Ovary (tissue), 9 donors: ENCODE measurements around the gene WNK2. TPM values are rescaled to one million over a fixed set of nuclear protein-coding genes. Genes with fewer than 3 reads are reported as not detected.

ENCODE experiments used
- DNase-seq, 5 donors: peaks; one replicate each; pipeline ENCODE4 v3.0.0-alpha.2; 2019 to 2020
- H3K27ac ChIP-seq, 2 donors: fragments of 200-600 bp; one replicate each; pipeline versions ENCODE4 v1.5.1 to v1.8.0; 2019 to 2022
- H3K27me3 ChIP-seq: fragments of 200-600 bp; one replicate; pipeline ENCODE4 v1.8.0; 2022
- H3K36me3 ChIP-seq: fragments of 200-600 bp; sonication (generic); one replicate; pipeline ENCODE4 v1.5.1; 2019
- H3K4me1 ChIP-seq: one replicate; pipeline ENCODE4 v1.8.1; 2013; ENCODE audit warnings: mild to moderate bottlenecking, moderate library complexity; ENCODE audit not compliant: insufficient read depth
- H3K4me3 ChIP-seq: fragments of 200-600 bp; sonication (generic); one replicate; pipeline ENCODE4 v1.5.1; 2017
- H3K9me3 ChIP-seq, 2 donors: fragments of 200-600 bp in 1 of 2; sonication (generic) in 1 of 2; one replicate each; pipeline versions ENCODE4 v1.5.1 to v1.8.1; 2013 to 2019; ENCODE audit warnings: mild to moderate bottlenecking in 1 of 2, moderate library complexity in 1 of 2
- EP300 ChIP-seq: sonication (generic); formaldehyde crosslinking; IDR thresholded peaks from one replicate; pipeline ENCODE4 v1.6.1; 2017; ENCODE audit warnings: antibody characterized with exemption
- POLR2A ChIP-seq: fragments of 450-650 bp; IDR thresholded peaks from one replicate; pipeline ENCODE4 v1.6.1; 2017; ENCODE audit warnings: antibody characterized with exemption, mild to moderate bottlenecking, moderate library complexity
- WGBS, 3 donors: extraction: QIAGEN DNeasy Blood & Tissue Kit in 1 of 3; methylation state at CpG; one replicate each; pipeline versions ENCODE4 v1.1.5 to v1.1.7; 2013 to 2017; 5-methylcytosine and 5-hydroxymethylcytosine counted together
- intact Hi-C, 4 donors: fragments of 100-400 bp; cut with DNase I; formaldehyde crosslinking; loops; one replicate each; pipeline versions ENCODE4 v1.11.0 to v1.15.1; 2022 to 2023
- polyA plus RNA-seq, 2 donors: library from polyadenylated mRNA; stranded (reverse); fragments of 200-250 nt in 1 of 2; fragments of 350-450 nt in 1 of 2; fragmentation: Illumina TruSeq in 1 of 2; extraction: RNeasy Lipid Tissue Mini Kit (QIAGEN cat#74804) in 1 of 2; gene quantifications; one replicate each; pipeline ENCODE4 v1.2.3, GENCODE V29; 2013 to 2014
- total RNA-seq, 7 donors: library from RNA; depleted of rRNA in 2 of 7; stranded (reverse); fragments of >200 nt in 2 of 7; fragmentation: NEBNext Ultra II Directional in 3 of 7; extraction: Animal tissue kit (Norgen Biotek cat#: 25700) in 3 of 7; gene quantifications; one replicate each; pipeline versions ENCODE4 v1.1.0 to v1.2.4, GENCODE V29; 2016 to 2023
- TF ChIP-seq, protein P1 (sequence below), 3 donors: fragments of 450-650 bp in 2 of 3; fragments of 200-600 bp in 1 of 3; IDR thresholded peaks; one replicate each; pipeline versions ENCODE4 v1.5.1 to v1.8.0; 2016 to 2022; ENCODE audit warnings: antibody characterized with exemption in 3 of 3, mild to moderate bottlenecking in 1 of 3
- donor health status: DM: no; HTN: no; CAD: no; lungs with moderate emphysema.
- donor health status: DM: no; HTN: no; CAD: no.
- donor health status: Bipolar disorder and iron deficiency.
- donor health status: DM: yes; HTN: yes; CAD: no.
- donor health status: DM: no; HTN: no; CAD: no.
- donor health status: DM: yes; HTN: yes; CAD: no.

The WNK2 gene
- total and polyA plus RNA-seq, 9 donors, result 0.53 to 24.7 (median 4.4) TPM

DNA sequence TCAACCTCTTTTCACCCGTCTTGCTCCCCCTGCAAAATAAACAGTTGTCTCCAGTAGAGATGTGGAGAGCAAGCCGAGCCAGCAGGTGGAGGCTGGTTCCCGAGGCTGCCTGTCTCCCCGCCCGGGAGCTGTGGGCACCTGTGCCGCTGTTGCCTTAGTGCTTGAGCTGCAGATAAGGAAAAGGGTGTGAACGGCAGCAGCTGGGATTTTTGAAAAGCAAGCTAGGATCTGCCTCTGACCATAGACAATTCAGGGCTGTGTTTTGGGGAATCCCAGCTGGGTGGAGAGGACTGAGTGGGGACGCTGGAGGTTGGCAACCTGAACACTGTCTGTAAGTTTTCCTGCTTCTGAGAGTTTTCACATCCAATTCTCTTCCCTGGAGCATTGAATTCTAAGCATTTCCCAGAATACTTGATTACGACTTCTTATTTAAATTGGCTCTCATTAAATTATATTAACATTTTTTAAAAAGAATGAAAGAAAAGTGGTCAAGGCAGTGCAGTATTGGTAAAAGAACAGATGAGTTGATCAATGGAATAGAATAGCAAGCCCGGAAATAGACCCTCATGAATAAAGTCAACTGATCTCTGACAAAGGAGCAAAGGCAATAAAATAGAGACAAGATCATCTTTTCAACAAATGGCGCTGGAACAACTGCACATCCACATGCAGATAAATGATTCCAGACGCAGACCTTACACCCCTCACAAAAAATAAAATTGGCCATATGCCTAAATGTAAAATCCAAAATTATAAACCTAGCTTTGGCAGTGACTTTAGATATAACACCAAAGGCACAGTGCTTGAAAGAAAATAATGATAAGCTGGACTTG lies 9.7 kb downstream of the WNK2 start:
- no peaks in the 10 kb centered on the region for H3K27me3 ChIP-seq
- no peak for DNase-seq
- no peak overlapping the region for H3K4me3 ChIP-seq
- no peaks in the 10 kb centered on the region for H3K4me1 ChIP-seq
- intact Hi-C loops, result no loop called here
- no peak overlapping the region for H3K27ac ChIP-seq
- H3K36me3 ChIP-seq, result no peaks in the 10 kb centered on the region
- WGBS, 3 donors, result 36 to 48% (median 47%) methylated on average over 12 of the region's 12 CpGs
- TF ChIP-seq POLR2A, result no peak
- TF ChIP-seq EP300, result no peak
- TF ChIP-seq, protein P1, sequence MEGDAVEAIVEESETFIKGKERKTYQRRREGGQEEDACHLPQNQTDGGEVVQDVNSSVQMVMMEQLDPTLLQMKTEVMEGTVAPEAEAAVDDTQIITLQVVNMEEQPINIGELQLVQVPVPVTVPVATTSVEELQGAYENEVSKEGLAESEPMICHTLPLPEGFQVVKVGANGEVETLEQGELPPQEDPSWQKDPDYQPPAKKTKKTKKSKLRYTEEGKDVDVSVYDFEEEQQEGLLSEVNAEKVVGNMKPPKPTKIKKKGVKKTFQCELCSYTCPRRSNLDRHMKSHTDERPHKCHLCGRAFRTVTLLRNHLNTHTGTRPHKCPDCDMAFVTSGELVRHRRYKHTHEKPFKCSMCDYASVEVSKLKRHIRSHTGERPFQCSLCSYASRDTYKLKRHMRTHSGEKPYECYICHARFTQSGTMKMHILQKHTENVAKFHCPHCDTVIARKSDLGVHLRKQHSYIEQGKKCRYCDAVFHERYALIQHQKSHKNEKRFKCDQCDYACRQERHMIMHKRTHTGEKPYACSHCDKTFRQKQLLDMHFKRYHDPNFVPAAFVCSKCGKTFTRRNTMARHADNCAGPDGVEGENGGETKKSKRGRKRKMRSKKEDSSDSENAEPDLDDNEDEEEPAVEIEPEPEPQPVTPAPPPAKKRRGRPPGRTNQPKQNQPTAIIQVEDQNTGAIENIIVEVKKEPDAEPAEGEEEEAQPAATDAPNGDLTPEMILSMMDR (IDR thresholded peaks at IDR 0.05), result no peak
- no peaks in the 10 kb centered on the region for H3K9me3 ChIP-seq

DNA sequence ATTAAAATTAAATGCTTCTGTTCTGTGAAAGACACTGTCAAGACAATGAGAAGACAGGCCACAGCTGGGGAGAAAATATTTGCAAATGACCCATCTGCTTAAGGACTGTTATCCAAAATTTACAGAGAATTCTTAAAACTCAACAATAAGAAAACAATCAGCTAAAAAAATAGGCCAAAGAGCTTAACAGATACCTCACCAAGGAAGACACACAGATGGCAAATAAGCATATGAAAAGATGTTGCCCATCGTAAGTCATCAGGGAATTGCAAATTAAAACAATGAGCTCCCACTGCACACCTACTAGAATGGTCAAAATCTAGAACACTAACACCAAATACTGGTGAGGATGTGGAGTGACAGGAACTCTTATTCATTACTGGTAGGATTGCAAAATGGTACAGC lies 10.3 kb downstream of the WNK2 start:
- no peak for DNase-seq
- H3K9me3 ChIP-seq, result no peaks in the 10 kb centered on the region
- H3K36me3 ChIP-seq, result no peaks in the 10 kb centered on the region
- 33 to 61% (median 59%) methylated on average over 1 of the region's 1 CpG for WGBS, 3 donors
- H3K4me3 ChIP-seq, result no peak overlapping the region
- H3K4me1 ChIP-seq, result no peaks in the 10 kb centered on the region
- intact Hi-C loops, result no loop called here
- no peaks in the 10 kb centered on the region for H3K27me3 ChIP-seq
- H3K27ac ChIP-seq, result no peak overlapping the region
- TF ChIP-seq, protein P1 (IDR thresholded peaks at IDR 0.05), result no peak
- TF ChIP-seq POLR2A, result no peak
- no peak for TF ChIP-seq EP300

DNA sequence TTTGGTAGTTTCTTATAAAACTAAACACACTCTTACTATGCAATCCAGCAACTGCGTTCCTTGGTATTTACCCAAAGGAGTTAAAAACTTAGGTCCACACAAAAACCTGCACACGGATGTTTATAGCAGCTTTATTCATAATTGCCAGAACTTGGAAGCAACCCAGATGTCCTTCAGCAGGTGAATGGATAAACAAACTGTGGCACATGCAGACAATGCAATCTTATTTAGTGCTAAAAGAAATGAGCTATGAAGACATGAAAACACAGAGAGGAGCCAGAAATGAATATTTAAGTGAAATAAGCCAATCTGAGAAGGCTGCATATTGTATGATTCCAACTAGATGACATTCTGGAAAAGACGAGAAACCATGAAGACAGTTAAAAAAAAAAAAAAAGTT lies 10.7 kb downstream of the WNK2 start:
- intact Hi-C loops, result no loop called here
- DNase-seq, result no peak
- no peak for TF ChIP-seq EP300
- no peak for TF ChIP-seq POLR2A
- TF ChIP-seq, protein P1 (IDR thresholded peaks at IDR 0.05), result no peak
- H3K9me3 ChIP-seq, result no peaks in the 10 kb centered on the region
- no peak overlapping the region for H3K4me3 ChIP-seq
- 43 to 52% (median 49%) methylated on average over 3 of the region's 3 CpGs for WGBS, 3 donors
- no peaks in the 10 kb centered on the region for H3K27me3 ChIP-seq
- no peaks in the 10 kb centered on the region for H3K4me1 ChIP-seq
- H3K27ac ChIP-seq, result no peak overlapping the region
- H3K36me3 ChIP-seq, result no peaks in the 10 kb centered on the region

DNA sequence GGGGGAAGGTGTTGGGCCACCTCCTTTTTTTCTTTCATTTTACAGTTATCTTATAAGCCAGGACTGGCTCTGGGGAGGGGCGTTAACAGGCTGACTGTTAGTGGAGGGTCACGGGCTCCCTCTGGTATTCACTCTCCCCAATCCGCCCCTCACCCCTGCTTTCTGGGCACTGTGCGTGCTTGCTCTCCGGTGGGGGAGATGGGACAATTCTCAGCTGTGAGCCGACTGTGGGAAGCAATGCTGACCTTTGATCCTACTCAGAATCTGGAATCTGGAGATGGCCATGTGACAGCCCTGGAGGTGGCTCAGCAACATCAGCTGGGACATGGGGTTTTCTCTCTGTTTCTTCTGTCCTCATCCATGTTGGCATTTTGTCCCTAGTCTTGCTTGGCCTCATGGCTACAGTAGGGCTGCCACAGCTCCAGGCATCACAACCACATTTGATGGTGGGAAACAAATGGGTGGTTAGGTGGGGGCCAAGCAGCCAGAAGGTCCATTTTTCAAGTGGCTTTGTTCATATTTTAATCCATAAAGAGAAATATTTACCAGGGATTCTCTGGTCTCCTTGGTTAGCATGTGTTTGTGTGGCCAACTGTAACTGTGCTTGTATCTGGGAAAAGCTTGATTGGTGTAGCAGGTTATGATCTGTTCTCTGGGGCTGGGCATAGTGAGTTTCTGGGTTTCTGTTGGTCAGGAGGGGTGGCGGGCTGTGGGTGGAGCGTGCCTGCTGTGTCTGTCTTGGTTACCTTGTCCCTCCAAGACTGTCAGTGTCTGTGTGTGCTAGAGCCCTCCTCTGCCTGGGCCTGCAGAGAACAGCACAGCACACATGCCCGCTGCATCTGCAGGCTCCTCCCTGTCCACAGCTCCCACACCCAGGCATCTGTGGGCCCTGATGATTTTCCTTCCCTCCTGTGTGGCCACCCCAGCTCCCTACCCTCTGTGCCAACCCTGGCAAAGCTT lies 12.4 kb downstream of the WNK2 start:
- WGBS, 3 donors, result 90 to 91% (median 90%) methylated on average over 9 of the region's 9 CpGs
- intact Hi-C loops, result no loop called here
- Histone ChIP-seq H3K9me3 (no peaks in the 10 kb centered on the region), H3K36me3 (no peaks in the 10 kb centered on the region), H3K4me3 (no peak overlapping the region), H3K27ac (no peak overlapping the region), H3K4me1 (no peaks in the 10 kb centered on the region), H3K27me3 (no peaks in the 10 kb centered on the region)
- TF ChIP-seq POLR2A, result no peak
- TF ChIP-seq, protein P1 (IDR thresholded peaks at IDR 0.05), result no peak
- TF ChIP-seq EP300, result no peak
- DNase-seq, result no peak
